Stimulated activated CD8-positive, alpha-beta memory T cell treated with anti-CD3 and anti-CD28 coated beads, Interleukin-12 subunit alpha, Interleukin-12 subunit beta, amount 100 ng/mL, for 24 hours (primary cell): ENCODE measurements around the gene SLC25A14.
"Not testable (repeated sequence)": the region's sequence is repeated elsewhere in the genome, so short reads cannot be mapped to it uniquely, and the experiment has no call there.

ENCODE experiments used
- DNase-seq: peaks from one replicate; pipeline ENCODE4 v3.0.0-alpha.2; 2020; ENCODE audit errors: extremely low read depth

The SLC25A14 gene

DNA sequence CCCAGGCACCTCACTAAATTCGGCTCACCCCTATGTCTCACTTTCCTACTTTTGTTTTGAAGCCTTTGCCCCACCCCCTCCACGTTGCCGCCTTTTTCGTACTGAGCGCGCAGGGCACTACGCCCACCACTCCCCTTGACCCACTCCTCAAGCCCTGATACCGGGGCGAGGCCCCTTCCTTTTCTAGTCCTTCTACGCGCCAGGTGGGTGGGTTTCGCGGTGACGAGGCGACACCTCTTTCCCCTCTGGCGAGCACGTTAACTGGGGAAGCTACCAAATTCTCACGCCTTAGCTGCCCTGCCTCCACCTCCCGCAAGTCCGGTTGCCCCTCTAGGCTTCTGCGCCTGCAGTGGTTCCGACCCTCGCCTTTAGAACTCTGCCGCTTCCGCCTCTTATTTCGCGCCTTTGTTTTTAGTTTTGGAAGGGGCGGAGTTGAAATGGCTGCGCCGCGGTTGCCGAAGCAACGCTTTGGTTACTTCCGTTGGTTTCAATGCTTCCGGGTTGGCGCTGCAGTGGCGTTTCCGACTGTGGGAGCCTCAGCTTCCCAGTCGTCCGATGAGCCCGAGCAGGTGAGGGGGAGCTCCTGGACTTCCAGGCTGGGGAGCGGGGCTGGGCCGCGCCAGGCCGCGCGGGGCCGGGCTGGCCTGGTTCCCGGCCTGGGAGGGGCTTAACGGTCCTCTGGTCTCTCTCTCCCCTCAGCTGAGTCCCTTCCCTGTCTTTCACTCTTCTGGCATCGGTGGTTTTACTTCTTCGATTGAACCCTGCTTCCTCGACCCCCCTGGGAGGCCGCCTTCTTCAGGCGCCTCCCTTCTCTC, at the start of gene SLC25A14:
Gene SLC25A14 (plus strand): TSS at position 512 of the 815 bp plus-strand sequence. CDS start 360 bp downstream, outside the sequence.
- peak; percentile 14 for DNase-seq

DNA sequence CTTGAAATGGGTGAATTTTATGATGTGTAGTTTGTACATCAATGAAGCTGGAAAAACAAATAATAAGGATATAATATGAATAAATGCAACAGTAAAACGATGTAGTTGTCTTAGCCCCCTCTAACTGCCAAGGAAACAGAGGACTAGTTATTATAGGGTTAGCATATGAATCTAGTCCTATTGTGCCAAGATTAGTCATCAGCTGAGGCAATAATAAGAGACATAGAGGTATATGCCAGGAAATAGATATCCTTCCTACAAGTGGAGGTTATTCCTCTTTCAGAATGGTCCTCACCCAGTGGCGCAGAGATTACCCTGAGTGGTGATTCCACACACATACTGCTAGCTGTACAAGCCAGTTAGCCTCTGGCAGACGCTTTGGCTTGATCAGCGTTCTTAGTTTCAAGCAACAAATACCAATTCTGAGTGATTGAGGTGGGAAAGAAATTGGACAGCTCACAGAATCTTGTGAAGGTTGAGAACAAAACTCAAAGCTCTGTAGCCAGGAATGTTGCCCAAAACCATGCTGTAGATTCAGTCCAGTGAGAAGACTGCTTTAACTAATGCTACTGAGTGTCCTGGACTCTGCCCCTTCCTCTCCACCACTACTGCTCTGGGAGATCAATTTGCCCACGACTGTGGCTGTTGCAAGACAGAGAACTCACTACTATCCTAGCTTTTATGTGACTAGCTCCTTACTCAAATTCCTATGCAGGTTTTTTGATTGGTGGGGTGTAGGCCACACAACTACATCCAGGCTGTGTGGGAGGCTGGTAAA, 44.0 kb upstream of the SLC25A14 start:
- no peak for DNase-seq

GRCh38 chrX:130296297-130296678, 43.4 kb upstream of the SLC25A14 start:
- DNase-seq, result no peak

- no peak for DNase-seq
Measured at GRCh38 chrX:130296743-130297142, 43.0 kb upstream of the SLC25A14 start.

DNA sequence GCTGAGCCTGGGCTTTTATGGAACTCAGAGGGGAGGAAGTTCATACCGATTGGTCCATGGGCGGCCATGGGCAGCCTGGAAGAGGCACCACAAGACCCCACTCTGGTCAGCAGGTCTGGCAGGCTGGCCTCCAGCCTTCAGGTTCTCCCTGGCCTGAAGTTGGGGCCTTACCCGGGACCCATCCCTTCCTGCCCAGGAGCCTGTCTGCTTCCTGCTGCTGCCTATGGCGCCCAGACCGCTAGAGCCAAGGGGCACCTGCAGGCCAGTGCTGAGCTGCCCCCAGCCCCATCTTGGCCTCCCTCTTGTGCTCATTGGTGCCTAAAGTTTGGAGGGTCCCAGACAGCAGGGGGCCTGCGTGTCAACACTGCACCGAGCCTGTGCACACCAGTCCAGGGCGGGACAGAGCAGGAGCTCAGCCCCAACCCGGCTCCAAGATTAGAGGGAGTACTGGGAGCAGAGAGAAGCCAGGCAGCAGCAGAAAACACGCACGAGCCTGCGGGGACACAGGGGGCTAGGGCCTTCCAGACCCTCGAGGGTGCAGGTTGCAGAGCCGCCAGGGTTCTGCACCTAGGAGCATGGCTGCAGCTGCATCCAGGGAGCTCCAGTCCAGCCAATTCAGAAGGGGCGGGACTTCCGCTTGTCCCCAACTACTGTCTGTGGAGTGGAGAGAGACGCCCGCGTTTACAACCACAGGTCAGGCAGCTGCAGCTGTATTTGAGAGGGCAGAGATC, 40.3 kb upstream of the SLC25A14 start:
- no peak for DNase-seq

- DNase-seq, result no peak
Measured at GRCh38 chrX:130300010-130300282, 39.8 kb upstream of the SLC25A14 start.

GRCh38 chrX:130301405-130301804, 38.3 kb upstream of the SLC25A14 start:
- no peak for DNase-seq

GRCh38 chrX:130301977-130302376, 37.7 kb upstream of the SLC25A14 start:
- no peak for DNase-seq

GRCh38 chrX:130304587-130305368, 34.9 kb upstream of the SLC25A14 start:
- no peak for DNase-seq

- not testable (repeated sequence) for DNase-seq
Measured at GRCh38 chrX:130319886-130320285, 19.8 kb upstream of the SLC25A14 start.

DNA sequence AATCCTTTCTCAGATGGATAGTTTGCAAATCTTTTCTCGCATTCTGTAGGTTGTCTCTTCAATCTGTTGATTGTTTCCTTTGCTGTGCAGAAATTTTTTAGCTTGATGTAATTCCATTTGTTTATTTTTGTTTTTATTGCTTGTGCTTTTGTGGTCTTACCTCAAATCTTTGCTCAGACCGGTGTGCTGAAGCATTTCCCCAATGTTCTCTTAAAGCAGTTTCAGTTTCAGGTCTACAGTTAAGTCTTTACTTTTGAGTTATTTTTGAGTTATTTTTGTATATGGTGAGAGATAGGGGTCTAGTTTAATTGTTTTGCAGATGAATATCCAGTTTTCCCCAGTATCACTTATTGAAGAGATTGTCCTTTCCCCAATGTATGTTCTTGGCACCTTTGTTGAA, 18.2 kb upstream of the SLC25A14 start:
- no peak for DNase-seq

DNA sequence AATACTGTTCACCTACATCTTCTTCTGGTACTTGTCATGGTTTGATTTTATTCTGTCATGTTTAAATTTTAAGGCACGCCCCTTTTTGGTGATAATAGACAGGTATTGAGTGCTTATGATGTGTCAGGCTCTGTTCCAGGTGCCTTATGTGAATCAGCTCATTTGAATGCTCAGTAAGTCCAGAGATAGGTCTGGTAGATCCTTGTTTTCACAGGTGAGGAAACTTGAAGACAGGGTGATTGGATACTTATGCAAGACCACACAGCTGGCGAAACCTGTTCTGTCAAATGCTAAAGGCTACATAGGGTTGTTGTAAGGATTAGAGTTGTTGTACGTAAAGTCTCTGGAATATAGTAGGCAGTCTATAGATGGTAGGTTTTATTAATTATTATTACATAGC, 9.6 kb upstream of the SLC25A14 start:
- no peak for DNase-seq

- no peak for DNase-seq
Measured at GRCh38 chrX:130330706-130331105, 9.0 kb upstream of the SLC25A14 start.

DNA sequence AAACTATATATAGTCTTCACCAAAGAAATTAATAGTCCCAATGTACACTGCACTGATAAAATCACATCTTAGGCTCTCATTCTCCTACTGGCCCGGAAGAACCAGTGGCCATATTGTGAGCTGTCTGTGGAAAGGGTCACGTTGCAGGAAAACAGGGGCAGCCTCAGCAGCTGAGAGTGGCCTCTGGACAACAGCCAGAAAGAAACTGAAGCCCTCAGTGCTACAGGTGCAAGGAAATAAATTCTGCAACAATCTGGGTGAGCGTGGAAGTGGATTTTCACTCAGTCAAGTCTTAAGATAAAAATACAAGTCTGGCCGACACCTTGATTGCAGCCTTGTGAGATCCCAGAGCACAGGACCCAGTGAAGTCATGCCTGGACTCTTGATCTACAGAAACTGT, 3.2 kb upstream of the SLC25A14 start:
- no peak for DNase-seq

DNA sequence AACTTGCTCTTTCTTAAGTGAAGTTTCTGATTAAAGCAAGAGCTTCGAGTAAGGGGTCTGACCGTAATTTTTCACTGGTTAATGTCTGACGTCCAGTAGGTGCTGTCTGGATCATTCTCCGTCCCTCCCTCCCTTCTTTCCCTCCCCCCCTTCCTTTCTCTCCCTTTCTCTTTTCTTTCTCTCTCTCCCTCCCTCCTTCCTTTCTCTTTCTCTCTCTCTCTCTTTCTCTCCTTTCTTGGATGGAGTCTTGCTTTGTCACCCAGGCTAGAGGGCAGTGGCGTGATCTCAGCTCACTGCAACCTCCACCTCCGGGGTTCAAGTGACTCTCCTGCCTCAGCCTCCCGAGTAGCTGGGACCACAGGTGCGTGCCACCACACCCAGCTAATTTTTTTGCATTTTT, 850 bp upstream of the SLC25A14 start:
- not testable (repeated sequence) for DNase-seq

DNA sequence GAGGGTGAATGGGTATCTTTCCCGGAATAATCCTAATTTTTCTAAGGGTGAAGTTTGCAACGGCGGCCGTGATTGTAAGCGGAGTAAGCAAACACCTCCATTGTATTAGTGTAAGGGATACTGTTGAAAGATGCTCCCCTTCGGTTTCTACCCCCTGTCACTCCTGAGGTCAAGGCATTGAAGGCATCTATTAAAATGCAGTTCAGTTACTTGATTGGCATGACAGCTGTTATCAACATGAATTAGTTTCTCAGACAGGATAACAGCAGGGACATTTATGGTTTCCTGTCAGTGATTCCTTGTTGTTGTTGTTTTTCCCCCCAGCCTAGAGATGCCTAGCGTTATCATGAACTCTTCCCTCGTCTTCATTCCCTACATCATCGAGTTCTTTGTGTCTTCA, 552 bp downstream of the SLC25A14 start:
- DNase-seq, result no peak

DNA sequence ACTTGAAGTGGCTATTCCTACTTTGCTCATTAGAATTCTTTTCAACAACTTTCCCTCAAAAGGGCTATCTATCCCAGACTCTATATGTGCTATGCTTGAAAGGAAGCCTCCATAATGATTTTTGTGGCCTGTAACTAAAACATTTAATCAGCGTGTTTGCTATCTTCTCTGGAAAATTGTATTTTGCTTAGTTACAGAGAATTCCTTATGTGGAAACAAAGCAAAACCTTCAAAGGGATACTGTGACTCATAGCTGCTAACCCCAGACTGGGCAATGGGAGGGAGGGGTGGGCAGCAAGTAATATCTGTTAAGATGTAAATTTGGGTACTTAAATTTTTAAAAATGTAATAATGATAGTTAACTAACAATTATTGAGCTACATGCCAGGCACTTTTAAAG, 3.7 kb downstream of the SLC25A14 start:
- no peak for DNase-seq

- no peak for DNase-seq
Measured at GRCh38 chrX:130347321-130347720, 7.6 kb downstream of the SLC25A14 start.

DNA sequence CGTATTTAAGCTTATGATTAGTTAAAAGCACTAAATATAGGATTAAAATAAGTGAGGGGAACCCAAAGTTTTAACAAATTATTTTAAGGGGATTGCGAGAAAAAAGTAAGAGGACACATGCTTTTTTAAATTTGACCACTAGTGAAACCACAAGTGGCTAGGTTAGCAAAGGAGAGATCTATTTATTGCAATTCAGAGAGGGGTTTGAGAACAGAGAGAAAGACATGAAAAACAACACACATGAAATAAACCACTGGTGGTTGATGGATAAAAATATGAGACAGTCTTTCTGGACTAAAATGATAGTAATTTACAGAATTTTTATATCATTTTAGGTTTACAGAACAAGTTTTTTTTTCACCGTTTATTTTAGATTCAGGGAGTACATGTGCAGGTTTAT, 11.8 kb downstream of the SLC25A14 start:
- DNase-seq, result no peak

- DNase-seq, result not testable (repeated sequence)
Measured at GRCh38 chrX:130352050-130352449, 12.3 kb downstream of the SLC25A14 start.

DNA sequence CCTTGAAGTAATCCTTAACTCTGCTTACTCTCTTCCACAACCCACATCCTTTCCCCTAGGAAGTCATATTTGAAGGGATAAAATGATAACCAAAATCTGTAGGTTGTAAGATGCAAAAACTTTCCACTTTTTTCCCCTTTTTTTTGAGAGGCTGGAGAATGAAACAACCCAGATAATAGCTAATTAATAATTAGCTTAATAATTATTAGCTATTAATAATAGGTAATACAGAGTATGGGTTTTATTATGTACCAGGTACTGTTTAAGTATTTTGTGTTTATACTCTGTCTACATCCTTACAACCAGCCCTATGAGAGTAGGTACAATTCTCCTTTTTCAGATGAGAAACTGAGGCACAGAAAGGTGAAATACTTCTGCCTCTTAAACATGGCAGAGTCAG, 36.4 kb downstream of the SLC25A14 start:
- no peak for DNase-seq
